Loucy (cell line): Measurements from ENCODE around the gene SH3YL1.
A peak's percentile ranks its signal among the peaks of the same experiment; 100 is the strongest.

ENCODE experiments used
- H2AFZ ChIP-seq: fragments of 200-600 bp; sonication (generic); 2 replicates; pipeline ENCODE4 v1.6.0; 2016; ENCODE audit warnings: antibody characterized with exemption, mild to moderate bottlenecking, low read length, moderate library complexity
- H3F3A ChIP-seq: fragments of 200-600 bp; 2 replicates; pipeline ENCODE4 v1.6.0; 2016; ENCODE audit warnings: antibody characterized with exemption, low read depth, mild to moderate bottlenecking
- H3K27me3 ChIP-seq: fragments of 200-600 bp; sonication (generic); 2 replicates; pipeline ENCODE4 v1.6.1; 2014; ENCODE audit warnings: low read length, mild to moderate bottlenecking; ENCODE audit not compliant: insufficient read depth, poor library complexity, severe bottlenecking
- H3K36me3 ChIP-seq: fragments of 200-600 bp; sonication (generic); 2 replicates; pipeline ENCODE4 v1.6.1; 2016; ENCODE audit warnings: low read length; ENCODE audit not compliant: insufficient read depth
- H3K4me1 ChIP-seq: fragments of 200-600 bp; sonication (generic); 2 replicates; pipeline ENCODE4 v1.5.1; 2014; ENCODE audit warnings: low read length, mild to moderate bottlenecking; ENCODE audit not compliant: insufficient read depth, poor library complexity, severe bottlenecking
- H3K4me2 ChIP-seq: fragments of 200-600 bp; sonication (generic); 2 replicates; pipeline ENCODE4 v1.6.0; 2014; ENCODE audit warnings: antibody characterized with exemption, low read length, low read depth, mild to moderate bottlenecking; ENCODE audit not compliant: poor library complexity, severe bottlenecking
- H3K4me3 ChIP-seq: fragments of 200-600 bp; sonication (generic); 2 replicates; pipeline ENCODE4 v1.5.1; 2014; ENCODE audit warnings: low read length, mild to moderate bottlenecking, mixed read lengths; ENCODE audit not compliant: poor library complexity, severe bottlenecking
- H3K79me2 ChIP-seq: fragments of 200-600 bp; sonication (generic); 2 replicates; pipeline ENCODE4 v1.6.1; 2014; ENCODE audit warnings: low read length; ENCODE audit not compliant: insufficient read depth
- H3K9ac ChIP-seq: fragments of 200-600 bp; sonication (generic); 2 replicates; pipeline ENCODE4 v1.6.0; 2014; ENCODE audit warnings: mild to moderate bottlenecking, low read depth, low read length, moderate library complexity; ENCODE audit not compliant: poor library complexity, severe bottlenecking
- H3K9me2 ChIP-seq: fragments of 200-600 bp; sonication (generic); replicated peaks from 2 replicates; pipeline ENCODE4 v1.6.1; 2016; ENCODE audit warnings: low read depth, low read length, mixed read lengths
- H3K9me3 ChIP-seq: fragments of 200-600 bp; sonication (generic); 2 replicates; pipeline ENCODE4 v1.6.1; 2014; ENCODE audit warnings: mild to moderate bottlenecking, antibody characterized with exemption, low read length, low read depth; ENCODE audit not compliant: insufficient read depth
- H4K20me1 ChIP-seq: fragments of 200-600 bp; sonication (generic); 2 replicates; pipeline ENCODE4 v1.6.0; 2014; ENCODE audit warnings: antibody characterized with exemption, low read length, mild to moderate bottlenecking; ENCODE audit not compliant: insufficient read depth, poor library complexity, severe bottlenecking
- CTCF ChIP-seq: fragments of 200-600 bp; sonication (generic); conservative IDR thresholded peaks from 2 replicates; pipeline ENCODE4 v1.5.1; 2014; ENCODE audit warnings: mild to moderate bottlenecking, antibody characterized with exemption, low read length
- EZH2phosphoT487 ChIP-seq: fragments of 200-600 bp; IDR thresholded peaks from 2 replicates; pipeline ENCODE4 v1.6.1; 2018; ENCODE audit warnings: antibody characterized with exemption, mild to moderate bottlenecking, moderate library complexity, borderline replicate concordance

SH3YL1 gene

GRCh38 chr2:263774-264492 is at the start of gene SH3YL1:
Gene SH3YL1, minus strand, starts transcription at chr2:264032. Its CDS starts 48 bp downstream, at chr2:263984.
- H3K9ac ChIP-seq = peak within 1 kb of the TSS; percentile 97
- no peaks in the 10 kb centered on the region for H3K36me3 ChIP-seq
- H3K9me3 ChIP-seq = no peaks in the 10 kb centered on the region
- peaks cover 41% of the 10 kb centered on the region for H4K20me1 ChIP-seq
- no peaks in the 10 kb centered on the region for H3F3A ChIP-seq
- TF ChIP-seq EZH2phosphoT487 (no peak), CTCF (no peak)
- peak within 1 kb of the TSS; percentile 100 for H3K4me3 ChIP-seq
- peak within 1 kb of the TSS; percentile 85 for H2AFZ ChIP-seq
- peaks cover 52% of the 10 kb centered on the region for H3K79me2 ChIP-seq
- peaks cover 60% of the 10 kb centered on the region for H3K4me1 ChIP-seq
- no peaks in the 10 kb centered on the region for H3K27me3 ChIP-seq
- H3K4me2 ChIP-seq = peak within 1 kb of the TSS; percentile 98
- no peaks in the 10 kb centered on the region for H3K9me2 ChIP-seq

GRCh38 chr2:310994-311393 is 47.2 kb upstream of the SH3YL1 start:
- Histone ChIP-seq H3K36me3 (no peaks in the 10 kb centered on the region), H3K4me3 (no peak overlapping the region), H3K9ac (no peak overlapping the region), H3K9me2 (no peaks in the 10 kb centered on the region), H3K4me1 (no peaks in the 10 kb centered on the region), H3K27me3 (no peaks in the 10 kb centered on the region), H4K20me1 (no peaks in the 10 kb centered on the region), H3K4me2 (no peak overlapping the region), H2AFZ (no peak overlapping the region), H3F3A (no peaks in the 10 kb centered on the region), H3K79me2 (no peaks in the 10 kb centered on the region), H3K9me3 (no peaks in the 10 kb centered on the region)
- TF ChIP-seq CTCF = no peak
- TF ChIP-seq EZH2phosphoT487 = no peak

GRCh38 chr2:309954-310510 is 46.2 kb upstream of the SH3YL1 start:
- no peaks in the 10 kb centered on the region for H3K36me3 ChIP-seq
- H3K4me3 ChIP-seq = no peak overlapping the region
- H3K9me3 ChIP-seq = no peaks in the 10 kb centered on the region
- no peaks in the 10 kb centered on the region for H3F3A ChIP-seq
- H3K79me2 ChIP-seq = no peaks in the 10 kb centered on the region
- no peak for TF ChIP-seq EZH2phosphoT487
- TF ChIP-seq CTCF = no peak
- no peak overlapping the region for H3K4me2 ChIP-seq
- H3K4me1 ChIP-seq = no peaks in the 10 kb centered on the region
- no peaks in the 10 kb centered on the region for H3K9me2 ChIP-seq
- no peak overlapping the region for H3K9ac ChIP-seq
- no peaks in the 10 kb centered on the region for H4K20me1 ChIP-seq
- no peaks in the 10 kb centered on the region for H3K27me3 ChIP-seq
- no peak overlapping the region for H2AFZ ChIP-seq
